NB4 (cell line): ENCODE data around the gene PDE8A.

Experiments used
- POLR2A ChIP-seq: IDR thresholded peaks from 2 replicates; pipeline ENCODE4 v1.6.1; 2011; ENCODE audit warnings: mild to moderate bottlenecking; ENCODE audit not compliant: insufficient read length; ENCODE audit errors: extremely low read depth
- TF ChIP-seq, protein P1 (sequence below): IDR thresholded peaks from one replicate; pipeline ENCODE4 v1.5.1; 2012; ENCODE audit warnings: low read depth, low read length

DNA sequence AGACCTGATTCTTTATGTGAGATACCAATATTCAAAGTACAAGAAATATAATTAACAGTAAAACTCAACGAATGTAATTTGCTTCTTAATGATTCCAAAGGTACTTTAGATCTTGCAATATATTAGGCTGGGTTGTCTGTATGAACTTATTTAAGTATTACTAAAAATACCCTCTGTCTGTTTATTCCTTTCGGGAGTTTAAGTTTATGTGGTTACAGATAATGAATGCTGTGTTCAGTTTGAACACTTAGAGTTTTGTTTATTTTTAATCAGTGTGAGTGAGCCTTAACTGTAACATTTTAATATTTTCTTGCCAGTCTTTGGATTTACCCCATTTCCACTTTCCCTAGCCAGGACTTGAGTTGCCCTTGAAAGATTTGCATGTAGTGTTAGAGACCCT, 3.5 kb downstream of the PDE8A start:
- TF ChIP-seq, protein P1, sequence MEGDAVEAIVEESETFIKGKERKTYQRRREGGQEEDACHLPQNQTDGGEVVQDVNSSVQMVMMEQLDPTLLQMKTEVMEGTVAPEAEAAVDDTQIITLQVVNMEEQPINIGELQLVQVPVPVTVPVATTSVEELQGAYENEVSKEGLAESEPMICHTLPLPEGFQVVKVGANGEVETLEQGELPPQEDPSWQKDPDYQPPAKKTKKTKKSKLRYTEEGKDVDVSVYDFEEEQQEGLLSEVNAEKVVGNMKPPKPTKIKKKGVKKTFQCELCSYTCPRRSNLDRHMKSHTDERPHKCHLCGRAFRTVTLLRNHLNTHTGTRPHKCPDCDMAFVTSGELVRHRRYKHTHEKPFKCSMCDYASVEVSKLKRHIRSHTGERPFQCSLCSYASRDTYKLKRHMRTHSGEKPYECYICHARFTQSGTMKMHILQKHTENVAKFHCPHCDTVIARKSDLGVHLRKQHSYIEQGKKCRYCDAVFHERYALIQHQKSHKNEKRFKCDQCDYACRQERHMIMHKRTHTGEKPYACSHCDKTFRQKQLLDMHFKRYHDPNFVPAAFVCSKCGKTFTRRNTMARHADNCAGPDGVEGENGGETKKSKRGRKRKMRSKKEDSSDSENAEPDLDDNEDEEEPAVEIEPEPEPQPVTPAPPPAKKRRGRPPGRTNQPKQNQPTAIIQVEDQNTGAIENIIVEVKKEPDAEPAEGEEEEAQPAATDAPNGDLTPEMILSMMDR: no peak
- no peak for TF ChIP-seq POLR2A
